Type B pancreatic cell (in vitro differentiated cells): ENCODE results near the gene FOXR1. TPM values are rescaled to one million over a fixed set of nuclear protein-coding genes. Genes with fewer than 3 reads are reported as not detected.

Source experiments
- DNase-seq: peaks from one replicate; pipeline ENCODE4 v3.0.0; 2021; ENCODE audit warnings: mixed read lengths; ENCODE audit not compliant: unreplicated experiment; ENCODE audit errors: extremely low spot score
- H3K27ac Mint-ChIP-seq: 2 replicates; pipeline ENCODE4 v1.8.0; 2021; ENCODE audit warnings: mild to moderate bottlenecking, mixed read lengths
- H3K27me3 Mint-ChIP-seq: 2 replicates; pipeline ENCODE4 v1.8.0; 2021; ENCODE audit warnings: mixed read lengths
- H3K36me3 Mint-ChIP-seq: 2 replicates; pipeline ENCODE4 v1.8.0; 2021; ENCODE audit warnings: mixed read lengths
- H3K4me1 Mint-ChIP-seq: one replicate; pipeline ENCODE4 v1.8.0; 2021; ENCODE audit warnings: mixed read lengths; ENCODE audit not compliant: unreplicated experiment
- H3K4me3 Mint-ChIP-seq: 2 replicates; pipeline ENCODE4 v1.8.0; 2021; ENCODE audit warnings: mild to moderate bottlenecking, mixed read lengths
- H3K9me3 Mint-ChIP-seq: 2 replicates; pipeline ENCODE4 v1.8.0; 2021; ENCODE audit warnings: mixed read lengths
- total RNA-seq: library from RNA; stranded (reverse); gene quantifications from 2 replicates; pipeline ENCODE4 v1.2.1, GENCODE V29; 2021; ENCODE audit warnings: low replicate concordance
- TF ChIP-seq, protein P1 (sequence below): fragments of 200-600 bp; sonication (generic); conservative IDR thresholded peaks from 2 replicates; pipeline ENCODE4 v1.5.0; 2021; ENCODE audit warnings: antibody characterized with exemption, mild to moderate bottlenecking

The FOXR1 gene
- total RNA-seq, 1 donor from 2014 or later: not detected

DNA sequence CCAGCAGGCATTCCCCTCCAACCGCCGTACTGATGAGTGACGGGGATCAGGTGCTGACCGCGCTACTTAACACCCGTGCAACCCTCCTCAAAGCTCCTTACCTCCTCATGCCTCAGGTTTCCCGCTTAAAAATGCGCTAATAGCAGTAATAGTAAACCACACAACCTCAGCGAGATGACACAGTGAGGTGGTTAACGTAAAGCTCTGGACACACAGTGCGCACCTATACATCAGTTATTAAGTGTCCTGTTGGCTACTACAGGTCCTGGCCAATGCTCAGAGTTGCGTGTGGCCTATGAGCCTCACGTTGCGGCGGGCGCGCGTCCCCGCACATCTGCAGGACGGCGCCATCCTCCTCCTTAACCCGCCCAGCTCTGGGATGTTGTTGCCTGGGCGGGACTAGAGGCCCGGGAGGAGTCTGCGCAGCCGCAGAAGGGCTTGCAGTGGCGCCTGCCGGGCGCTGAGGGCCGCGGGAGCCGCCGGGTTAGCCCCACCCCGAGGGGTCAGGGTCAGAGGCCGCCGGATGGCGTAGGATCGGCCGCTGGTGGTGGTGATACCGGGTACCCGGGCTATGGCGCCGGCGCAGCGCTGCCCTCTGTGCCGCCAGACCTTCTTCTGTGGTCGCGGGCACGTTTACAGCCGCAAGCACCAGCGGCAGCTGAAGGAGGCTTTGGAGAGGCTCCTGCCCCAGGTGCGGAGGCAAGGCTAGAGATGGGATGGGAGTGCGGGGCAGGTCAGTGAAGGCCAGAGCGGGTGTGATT, 26.2 kb downstream of the FOXR1 start, which contains the start of gene CENATAC:
Gene CENATAC (plus strand): TSS at position 512 of the 761 bp plus-strand sequence. CDS start 60 bp downstream, at position 572.
- DNase-seq: peak; percentile 94
- peaks cover 8% of the 10 kb centered on the region for H3K36me3 Mint-ChIP-seq
- TF ChIP-seq, protein P1, sequence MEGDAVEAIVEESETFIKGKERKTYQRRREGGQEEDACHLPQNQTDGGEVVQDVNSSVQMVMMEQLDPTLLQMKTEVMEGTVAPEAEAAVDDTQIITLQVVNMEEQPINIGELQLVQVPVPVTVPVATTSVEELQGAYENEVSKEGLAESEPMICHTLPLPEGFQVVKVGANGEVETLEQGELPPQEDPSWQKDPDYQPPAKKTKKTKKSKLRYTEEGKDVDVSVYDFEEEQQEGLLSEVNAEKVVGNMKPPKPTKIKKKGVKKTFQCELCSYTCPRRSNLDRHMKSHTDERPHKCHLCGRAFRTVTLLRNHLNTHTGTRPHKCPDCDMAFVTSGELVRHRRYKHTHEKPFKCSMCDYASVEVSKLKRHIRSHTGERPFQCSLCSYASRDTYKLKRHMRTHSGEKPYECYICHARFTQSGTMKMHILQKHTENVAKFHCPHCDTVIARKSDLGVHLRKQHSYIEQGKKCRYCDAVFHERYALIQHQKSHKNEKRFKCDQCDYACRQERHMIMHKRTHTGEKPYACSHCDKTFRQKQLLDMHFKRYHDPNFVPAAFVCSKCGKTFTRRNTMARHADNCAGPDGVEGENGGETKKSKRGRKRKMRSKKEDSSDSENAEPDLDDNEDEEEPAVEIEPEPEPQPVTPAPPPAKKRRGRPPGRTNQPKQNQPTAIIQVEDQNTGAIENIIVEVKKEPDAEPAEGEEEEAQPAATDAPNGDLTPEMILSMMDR: peak; percentile 25
- H3K4me1 Mint-ChIP-seq: peaks cover 23% of the 10 kb centered on the region
- no peaks in the 10 kb centered on the region for H3K9me3 Mint-ChIP-seq
- H3K27me3 Mint-ChIP-seq: no peaks in the 10 kb centered on the region
- peak within 1 kb of the TSS; percentile 89 for H3K27ac Mint-ChIP-seq
- H3K4me3 Mint-ChIP-seq: peak within 1 kb of the TSS; percentile 93

DNA sequence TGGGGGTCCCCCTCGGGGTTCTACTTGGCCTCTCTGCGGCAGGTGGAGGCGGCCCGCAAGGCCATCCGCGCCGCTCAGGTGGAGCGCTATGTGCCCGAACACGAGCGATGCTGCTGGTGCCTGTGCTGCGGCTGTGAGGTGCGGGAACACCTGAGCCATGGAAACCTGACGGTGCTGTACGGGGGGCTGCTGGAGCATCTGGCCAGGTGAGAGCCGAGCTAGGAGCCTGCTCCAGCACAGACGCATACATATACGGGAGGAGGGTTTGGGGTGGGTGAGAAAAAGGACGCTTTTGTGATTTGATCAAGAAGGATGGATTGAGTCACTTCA, 26.8 kb downstream of the FOXR1 start:
- H3K9me3 Mint-ChIP-seq: no peaks in the 10 kb centered on the region
- peaks cover 8% of the 10 kb centered on the region for H3K36me3 Mint-ChIP-seq
- TF ChIP-seq, protein P1: no peak

DNA sequence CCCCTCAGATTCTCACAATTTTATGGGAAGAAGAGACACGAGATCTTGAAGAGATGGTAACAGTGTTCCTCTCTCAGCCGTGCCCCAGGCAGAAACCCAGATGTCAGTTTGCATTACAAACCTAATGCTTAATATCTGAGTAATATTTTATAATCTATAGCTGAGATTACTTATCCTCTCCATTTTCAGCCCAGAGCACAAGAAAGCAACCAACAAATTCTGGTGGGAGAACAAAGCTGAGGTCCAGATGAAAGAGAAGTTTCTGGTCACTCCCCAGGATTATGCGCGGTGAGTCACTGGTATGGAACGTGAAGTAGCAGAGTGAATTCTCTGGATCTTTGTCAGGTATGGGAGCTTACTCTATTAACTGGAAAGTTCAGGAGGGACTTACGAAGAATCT, 27.3 kb downstream of the FOXR1 start:
- Mint-ChIP-seq H3K4me1 (peaks cover 23% of the 10 kb centered on the region), H3K27me3 (no peaks in the 10 kb centered on the region)
- no peak for DNase-seq

More for the DNA sequence above, 26.8 kb downstream of the FOXR1 start:
- DNase-seq: no peak
- peak overlapping the region; percentile 93 for H3K4me3 Mint-ChIP-seq
- H3K4me1 Mint-ChIP-seq: peaks cover 23% of the 10 kb centered on the region
- H3K27me3 Mint-ChIP-seq: no peaks in the 10 kb centered on the region
- peak overlapping the region; percentile 89 for H3K27ac Mint-ChIP-seq

DNA sequence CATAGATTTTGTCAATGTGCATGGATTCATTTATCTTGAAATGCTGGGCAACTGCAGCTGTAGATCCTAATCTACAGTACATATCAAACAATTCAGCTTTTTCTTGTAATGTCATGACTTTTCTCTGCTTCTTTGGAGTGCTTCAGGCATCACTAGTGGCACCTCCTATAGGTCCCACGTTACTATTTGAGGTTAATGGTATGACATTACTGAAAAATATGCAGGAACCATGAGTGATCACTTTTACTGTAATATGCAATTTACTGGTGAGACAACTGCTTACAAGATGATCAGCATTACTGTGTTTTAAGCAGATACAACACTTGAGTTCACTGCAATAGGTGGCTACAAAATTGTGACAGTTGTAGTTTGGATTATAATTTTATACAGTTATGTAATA, 29.3 kb downstream of the FOXR1 start:
- peak overlapping the region; percentile 49 for H3K4me3 Mint-ChIP-seq
- H3K9me3 Mint-ChIP-seq: no peaks in the 10 kb centered on the region
- DNase-seq: no peak
- peaks cover 23% of the 10 kb centered on the region for H3K4me1 Mint-ChIP-seq
- peaks cover 11% of the 10 kb centered on the region for H3K36me3 Mint-ChIP-seq
- TF ChIP-seq, protein P1: no peak
- H3K27me3 Mint-ChIP-seq: no peaks in the 10 kb centered on the region
- H3K27ac Mint-ChIP-seq: peak overlapping the region; percentile 61

More for the DNA sequence above, 27.3 kb downstream of the FOXR1 start:
- peaks cover 8% of the 10 kb centered on the region for H3K36me3 Mint-ChIP-seq
- H3K9me3 Mint-ChIP-seq: no peaks in the 10 kb centered on the region
- H3K4me3 Mint-ChIP-seq: peak overlapping the region; percentile 93
- H3K27ac Mint-ChIP-seq: peak overlapping the region; percentile 89
- TF ChIP-seq, protein P1: no peak

DNA sequence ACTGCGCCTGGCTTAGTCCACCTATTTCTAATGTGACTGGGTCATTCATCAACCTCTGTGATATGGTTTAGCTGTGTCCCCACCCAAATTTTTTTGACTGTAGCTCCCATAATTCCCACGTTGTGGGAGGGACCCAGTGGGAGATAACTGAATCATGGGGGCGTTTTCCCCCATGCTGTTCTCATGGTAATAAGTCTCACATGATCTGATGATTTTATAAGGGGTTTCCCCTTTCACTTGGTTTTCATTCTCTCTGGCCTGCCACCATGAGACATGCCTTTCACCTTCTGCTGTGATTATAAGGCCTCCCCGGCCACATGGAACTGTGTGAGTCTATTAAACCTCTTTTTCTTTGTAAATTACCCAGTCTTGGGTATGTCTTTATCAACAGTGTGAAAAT, 35.1 kb downstream of the FOXR1 start:
- H3K27ac Mint-ChIP-seq: no peak overlapping the region
- DNase-seq: no peak
- no peaks in the 10 kb centered on the region for H3K9me3 Mint-ChIP-seq
- peaks cover 10% of the 10 kb centered on the region for H3K36me3 Mint-ChIP-seq
- H3K27me3 Mint-ChIP-seq: no peaks in the 10 kb centered on the region
- H3K4me3 Mint-ChIP-seq: no peak overlapping the region
- TF ChIP-seq, protein P1: no peak
- H3K4me1 Mint-ChIP-seq: no peaks in the 10 kb centered on the region
